Fibroblast of lung (primary cell): ENCODE data around the gene CCDC51. TPM values are rescaled to one million over a fixed set of nuclear protein-coding genes. Genes with fewer than 3 reads are reported as not detected.

ENCODE experiments used
- DNase-seq, 2 donors: peaks; one replicate each; pipeline versions ENCODE4 v3.0.0 to v3.0.0-alpha.2; 2010; ENCODE audit warnings: low read depth in 2 of 2
- H2AFZ ChIP-seq: 2 replicates; pipeline ENCODE4 v1.5.1; 2012; ENCODE audit warnings: low read length, control low read depth, inconsistent platforms
- H3K27ac ChIP-seq: 2 replicates; pipeline ENCODE4 v1.5.1; 2011; ENCODE audit warnings: low read length, control low read depth; ENCODE audit not compliant: insufficient read depth
- H3K27me3 ChIP-seq: 2 replicates; pipeline ENCODE4 v1.5.1; 2011; ENCODE audit warnings: mild to moderate bottlenecking, low read length; ENCODE audit not compliant: control insufficient read depth, insufficient read depth
- H3K36me3 ChIP-seq: 2 replicates; pipeline ENCODE4 v1.5.1; 2011; ENCODE audit warnings: low read length; ENCODE audit not compliant: control insufficient read depth, insufficient read depth
- H3K4me1 ChIP-seq: 2 replicates; pipeline ENCODE4 v1.5.1; 2011; ENCODE audit warnings: low read length; ENCODE audit not compliant: control insufficient read depth, insufficient read depth; ENCODE audit errors: extremely low read depth
- H3K4me2 ChIP-seq: 2 replicates; pipeline ENCODE4 v1.5.1; 2011; ENCODE audit warnings: low read length, control low read depth; ENCODE audit not compliant: insufficient read depth; ENCODE audit errors: extremely low read depth
- H3K4me3 ChIP-seq, 4 experiments: fragments of 200-600 bp in 1 of 4; sonication (generic) in 1 of 4; replicated peaks in 1 of 4; 2 replicates each; pipeline ENCODE4 v1.5.1; 2011 to 2016; ENCODE audit warnings: low read length in 4 of 4, low read depth in 3 of 4, mild to moderate bottlenecking in 3 of 4, control low read depth in 2 of 4, inconsistent platforms in 1 of 4, mixed read lengths in 1 of 4; ENCODE audit not compliant: insufficient read depth in 1 of 4; ENCODE audit errors: control extremely low read depth in 1 of 4
- H3K79me2 ChIP-seq: 2 replicates; pipeline ENCODE4 v1.5.1; 2012; ENCODE audit warnings: mild to moderate bottlenecking, low read length, inconsistent platforms; ENCODE audit not compliant: control insufficient read depth, insufficient read depth
- H3K9ac ChIP-seq: 2 replicates; pipeline ENCODE4 v1.5.1; 2011; ENCODE audit warnings: mild to moderate bottlenecking, low read length, control low read depth; ENCODE audit not compliant: insufficient read depth
- H3K9me3 ChIP-seq: 2 replicates; pipeline ENCODE4 v1.5.1; 2012; ENCODE audit warnings: low read depth, low read length; ENCODE audit not compliant: control insufficient read depth, insufficient read depth
- H4K20me1 ChIP-seq: 2 replicates; pipeline ENCODE4 v1.5.1; 2011; ENCODE audit warnings: low read length; ENCODE audit not compliant: control insufficient read depth, insufficient read depth; ENCODE audit errors: extremely low read depth
- CTCF ChIP-seq, 2 donors: IDR thresholded peaks in 1 of 2; conservative IDR thresholded peaks in 1 of 2; 1 replicate in 1 of 2; 2 replicates in 1 of 2; pipeline ENCODE4 v1.5.1; 2011 to 2012; ENCODE audit warnings: low read length in 2 of 2, control low read depth in 1 of 2, inconsistent platforms in 1 of 2, low read depth in 1 of 2, mild to moderate bottlenecking in 1 of 2
- EZH2 ChIP-seq: IDR thresholded peaks from 2 replicates; pipeline ENCODE4 v1.5.1; 2012; ENCODE audit warnings: low read length, control low read depth, mild to moderate bottlenecking; ENCODE audit errors: missing control alignments
- polyA plus RNA-seq, 2 donors: library from polyadenylated mRNA; depleted of rRNA in 1 of 2; stranded (reverse) in 1 of 2; unstranded in 1 of 2; fragments of >200 nt; gene quantifications; 2 replicates each; pipeline ENCODE4 v1.2.1, GENCODE V29; 2011 to 2012; ENCODE audit warnings: missing spikeins in 1 of 2
- total RNA-seq: library from RNA; depleted of rRNA; stranded (reverse); fragments of >200 nt; gene quantifications from 2 replicates; pipeline ENCODE4 v1.2.1, GENCODE V29; 2014

Gene CCDC51
- total and polyA plus RNA-seq, 2 donors (not counting 1 experiment from before 2014, with no cell fraction given): 11.9 to 27.2 TPM

DNA sequence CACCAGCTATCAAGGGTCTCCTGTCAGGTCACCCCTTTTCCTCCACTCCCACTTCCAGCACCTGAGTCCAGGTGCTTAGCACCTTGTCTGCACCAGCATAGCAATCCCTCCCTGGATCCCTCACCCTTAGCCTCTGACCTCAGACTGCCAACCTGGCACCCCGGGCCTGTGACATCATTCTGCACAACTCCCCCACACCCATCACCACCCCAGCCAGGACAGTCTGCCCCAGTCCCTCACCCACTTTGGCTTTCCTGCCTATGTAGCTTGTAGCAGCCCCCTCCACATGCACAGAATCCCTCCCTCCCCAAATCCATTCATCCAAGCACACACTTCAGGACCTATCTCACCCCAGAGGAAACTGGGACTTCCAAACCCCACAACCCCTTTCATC lies 9.2 kb downstream of the CCDC51 start:
- H3K9ac ChIP-seq: no peak overlapping the region
- H3K4me2 ChIP-seq: no peak overlapping the region
- H3K36me3 ChIP-seq: peaks cover 7% of the 10 kb centered on the region
- H3K9me3 ChIP-seq: no peaks in the 10 kb centered on the region
- DNase-seq: no peak
- TF ChIP-seq CTCF (conservative IDR thresholded peaks at IDR 0.05 in 1 of 2, IDR thresholded peaks at IDR 0.05 in 1 of 2; ENCODE audit: low read depth in 1 of 2, low read length in 2 of 2) (no peak), EZH2 (no peak)
- H3K4me3 ChIP-seq: no peak overlapping the region
- H3K79me2 ChIP-seq: no peaks in the 10 kb centered on the region
- H4K20me1 ChIP-seq: no peaks in the 10 kb centered on the region
- H3K27me3 ChIP-seq: no peaks in the 10 kb centered on the region
- no peak overlapping the region for H2AFZ ChIP-seq
- H3K27ac ChIP-seq: no peak overlapping the region
- peaks cover 25% of the 10 kb centered on the region for H3K4me1 ChIP-seq

- H3K36me3 ChIP-seq: peaks cover 7% of the 10 kb centered on the region
- peak within 1 kb of the TSS; percentile 28 for H3K27ac ChIP-seq
- H3K9ac ChIP-seq: peak within 1 kb of the TSS; percentile 75
- peak within 1 kb of the TSS; percentile 57 to 69 (median 62) for H3K4me3 ChIP-seq
- H3K27me3 ChIP-seq: no peaks in the 10 kb centered on the region
- peak; percentile 78 to 83 for DNase-seq
- TF ChIP-seq EZH2: no peak
- TF ChIP-seq CTCF (conservative IDR thresholded peaks at IDR 0.05 in 1 of 2, IDR thresholded peaks at IDR 0.05 in 1 of 2; ENCODE audit: low read depth in 1 of 2, low read length in 2 of 2): no peak
- H3K79me2 ChIP-seq: no peaks in the 10 kb centered on the region
- H2AFZ ChIP-seq: peak within 1 kb of the TSS; percentile 51
- H3K9me3 ChIP-seq: no peaks in the 10 kb centered on the region
- peak within 1 kb of the TSS; percentile 92 for H3K4me2 ChIP-seq
- H4K20me1 ChIP-seq: no peaks in the 10 kb centered on the region
- peaks cover 26% of the 10 kb centered on the region for H3K4me1 ChIP-seq
These were observed 9.8 kb downstream of the CCDC51 start, which contains the start of gene PLXNB1 for GRCh38 chr3:48429960-48430707. Gene PLXNB1 (minus strand): TSS chr3:48430086. CDS start chr3:48424611, 5,475 bp downstream.

GRCh38 chr3:48429317-48429959 lies 10.5 kb downstream of the CCDC51 start:
- H3K9me3 ChIP-seq: no peaks in the 10 kb centered on the region
- peak overlapping the region; percentile 28 for H3K27ac ChIP-seq
- H3K9ac ChIP-seq: peak overlapping the region; percentile 75
- TF ChIP-seq CTCF (conservative IDR thresholded peaks at IDR 0.05 in 1 of 2, IDR thresholded peaks at IDR 0.05 in 1 of 2; ENCODE audit: low read depth in 1 of 2, low read length in 2 of 2) (no peak), EZH2 (no peak)
- peak overlapping the region; percentile 92 for H3K4me2 ChIP-seq
- H3K79me2 ChIP-seq: no peaks in the 10 kb centered on the region
- H2AFZ ChIP-seq: peak overlapping the region; percentile 51
- DNase-seq: peak; percentile 22 to 33
- no peaks in the 10 kb centered on the region for H3K27me3 ChIP-seq
- no peaks in the 10 kb centered on the region for H4K20me1 ChIP-seq
- H3K4me3 ChIP-seq: peak overlapping the region; percentile 55 to 69 (median 58)
- H3K4me1 ChIP-seq: peaks cover 26% of the 10 kb centered on the region
- H3K36me3 ChIP-seq: peaks cover 7% of the 10 kb centered on the region
